Pancreas (tissue), 10 donors: ENCODE measurements around the gene MAP2K3. TPM values are rescaled to one million over a fixed set of nuclear protein-coding genes. Genes with fewer than 3 reads are reported as not detected.

Experiments
- ATAC-seq, 4 donors: fragments of 200-7000 bp; cut with Tn5 transposase; one replicate each; pipeline versions ENCODE4 v1.8.0 to v1.9.1; 2020; ENCODE audit warnings: mild to moderate bottlenecking in 4 of 4, moderate library complexity in 4 of 4
- DNase-seq, 6 donors: peaks; one replicate each; pipeline ENCODE4 v3.0.0-alpha.2; 2020
- FAIRE-seq: peaks from 2 replicates; lab custom pipeline; 2012; peaks lifted over from hg19 to GRCh38; lab: Jason Lieb, UNC
- H3K27ac ChIP-seq, 4 donors: fragments of 200-600 bp; sonication (generic); 1 replicate in 3 of 4; 2 replicates in 1 of 4; pipeline versions ENCODE4 v1.5.0 to v1.8.0; 2020
- H3K27me3 ChIP-seq, 4 donors: fragments of 200-600 bp; one replicate each; pipeline ENCODE4 v1.8.0; 2021
- H3K36me3 ChIP-seq, 3 donors: fragments of 200-600 bp; sonication (generic) in 1 of 3; one replicate each; pipeline versions ENCODE4 v1.5.0 to v1.8.0; 2020 to 2021
- H3K4me1 ChIP-seq, 3 donors: fragments of 200-600 bp; one replicate each; pipeline ENCODE4 v1.8.0; 2021
- H3K4me3 ChIP-seq, 4 donors: fragments of 200-600 bp; sonication (generic) in 2 of 4; one replicate each; pipeline versions ENCODE4 v1.5.0 to v1.8.0; 2020 to 2021
- H3K9me3 ChIP-seq, 4 donors: fragments of 200-600 bp; one replicate each; pipeline ENCODE4 v1.8.0; 2021
- CTCF ChIP-seq, 4 donors: fragments of 200-600 bp; sonication (generic) in 3 of 4; IDR thresholded peaks; one replicate each; pipeline versions ENCODE4 v1.5.0 to v1.8.0; 2021; ENCODE audit warnings: antibody characterized with exemption in 4 of 4
- WGBS, 2 donors: extraction: QIAGEN DNeasy Blood & Tissue Kit; methylation state at CpG; one replicate each; pipeline ENCODE4 v1.1.7; 2013; 5-methylcytosine and 5-hydroxymethylcytosine counted together
- intact Hi-C, 3 donors: fragments of 100-400 bp; cut with DNase I; formaldehyde crosslinking; loops; one replicate each; pipeline versions ENCODE4 v1.11.1 to v1.14.2; 2022
- polyA plus RNA-seq, 2 donors: library from polyadenylated mRNA; stranded (reverse); fragments of 200-250 nt; gene quantifications; one replicate each; pipeline ENCODE4 v1.2.3, GENCODE V29; 2013
- total RNA-seq, 6 donors: library from RNA; stranded (reverse); fragmentation: NEBNext Ultra II Directional in 4 of 6; extraction: Animal tissue kit (Norgen Biotek cat#: 25700) in 4 of 6; gene quantifications; one replicate each; pipeline versions ENCODE4 v1.2.1 to v1.2.4, GENCODE V29; 2021 to 2023
- donor health status: healthy with polysubstance abuse.
- donor health status: DM: no; HTN: no; CAD: no; lungs with moderate emphysema.
- donor health status: DM: no; HTN: no; CAD: no.
- donor health status: control.
- donor health status: control.
- donor health status: Bipolar disorder and iron deficiency.
- donor health status: DM: yes; HTN: yes; CAD: no.
- donor health status: DM: no; HTN: no; CAD: no.
- donor health status: DM: no; HTN: no; CAD: no.
- donor health status: DM: yes; HTN: yes; CAD: no.

MAP2K3 gene
- total and polyA plus RNA-seq, 8 donors, result 16.4 to 40.9 (median 22.0) TPM

- DNase-seq (peak in 4 of 6 donors; percentile 15 to 74 (median 38)), FAIRE-seq (no peak), ATAC-seq (no peak)
- 68 to 72% methylated on average over 31 of the region's 31 CpGs for WGBS, 2 donors
- Histone ChIP-seq H3K4me1 (no peaks in the 10 kb centered on the region), H3K4me3 (no peak overlapping the region), H3K27ac (no peak overlapping the region), H3K36me3 (peaks cover 3 to 37% (median 31%) of the 10 kb centered on the region in 3 donors), H3K27me3 (no peaks in the 10 kb centered on the region), H3K9me3 (no peaks in the 10 kb centered on the region)
- intact Hi-C loops, result no loop called here
- no peak for TF ChIP-seq CTCF (IDR thresholded peaks at IDR 0.05)
Measured at GRCh38 chr17:21300601-21301571, 16.4 kb downstream of the MAP2K3 start.

- H3K27ac ChIP-seq, result no peak overlapping the region
- ATAC-seq (no peak), FAIRE-seq (no peak), DNase-seq (peak in 4 of 6 donors; percentile 13 to 85 (median 41))
- no peaks in the 10 kb centered on the region for H3K9me3 ChIP-seq
- TF ChIP-seq CTCF (IDR thresholded peaks at IDR 0.05), result no peak
- H3K4me1 ChIP-seq, result no peaks in the 10 kb centered on the region
- 61 to 69% methylated on average over 19 of the region's 19 CpGs for WGBS, 2 donors
- no peaks in the 10 kb centered on the region for H3K27me3 ChIP-seq
- no peak overlapping the region for H3K4me3 ChIP-seq
- peaks cover 6 to 37% (median 31%) of the 10 kb centered on the region in 3 donors for H3K36me3 ChIP-seq
- intact Hi-C loops, result no loop called here
Measured at GRCh38 chr17:21301593-21302550, 17.4 kb downstream of the MAP2K3 start.

- Histone ChIP-seq H3K4me3 (no peak overlapping the region), H3K27ac (no peak overlapping the region), H3K9me3 (no peaks in the 10 kb centered on the region), H3K27me3 (no peaks in the 10 kb centered on the region), H3K36me3 (peaks cover 6 to 37% (median 31%) of the 10 kb centered on the region in 3 donors), H3K4me1 (no peaks in the 10 kb centered on the region)
- intact Hi-C loops, result no loop called here
- ATAC-seq, result no peak
- DNase-seq, result peak in 4 of 6 donors; percentile 20 to 86 (median 48)
- 62 to 67% methylated on average over 21 of the region's 21 CpGs for WGBS, 2 donors
- no peak for FAIRE-seq
- no peak for TF ChIP-seq CTCF (IDR thresholded peaks at IDR 0.05)
Measured at GRCh38 chr17:21302711-21303425, 18.4 kb downstream of the MAP2K3 start.

- no peak for TF ChIP-seq CTCF (IDR thresholded peaks at IDR 0.05)
- DNase-seq, result peak in 2 of 6 donors; percentile 14 to 49
- ATAC-seq, result no peak
- WGBS, 2 donors, result 77 to 81% methylated on average over 8 of the region's 8 CpGs
- Histone ChIP-seq H3K27ac (no peak overlapping the region), H3K4me1 (no peaks in the 10 kb centered on the region), H3K36me3 (peaks cover 6 to 40% (median 31%) of the 10 kb centered on the region in 3 donors), H3K9me3 (no peaks in the 10 kb centered on the region), H3K4me3 (no peak overlapping the region), H3K27me3 (no peaks in the 10 kb centered on the region)
- intact Hi-C loops, result no loop called here
- no peak for FAIRE-seq
Measured at GRCh38 chr17:21303441-21304065, 19.0 kb downstream of the MAP2K3 start.
